ENCODE data around the gene LMF1. TPM values are rescaled to one million over a fixed set of nuclear protein-coding genes. Genes with fewer than 3 reads are reported as not detected.

Gene LMF1
- total and polyA plus RNA-seq, 2 donors from 2014 or later = 15.4 to 28.6 TPM

DNA sequence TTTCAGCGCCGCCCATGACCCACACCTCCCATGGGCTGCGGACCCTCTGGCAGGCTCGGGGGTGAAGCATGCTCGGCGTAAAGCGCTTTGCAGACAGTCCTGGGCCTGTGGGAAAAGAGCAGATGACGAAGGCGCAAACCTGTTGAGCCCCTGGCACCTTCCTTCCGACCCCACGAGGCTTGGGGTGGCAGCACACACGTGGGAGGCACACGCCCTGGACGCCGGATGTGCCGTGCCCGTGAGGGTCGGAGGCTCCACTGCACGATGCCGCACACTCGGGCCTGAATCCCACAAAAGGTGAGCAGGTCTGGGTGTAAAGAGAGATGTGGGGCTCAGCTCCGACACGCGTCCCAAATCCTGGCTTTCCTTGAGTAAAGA lies 71.1 kb downstream of the LMF1 start:
- H3K27me3 ChIP-seq (ENCODE audit: control insufficient read depth, insufficient read depth, low read length) = no peaks in the 10 kb centered on the region
- H3K9me3 ChIP-seq (ENCODE audit: control insufficient read depth in 2 of 3, insufficient read depth in 1 of 3, low read length in 3 of 3) = no peaks in the 10 kb centered on the region
- no peak overlapping the region for H3K4me3 ChIP-seq (ENCODE audit: low read length in 3 of 3)
- TF ChIP-seq, protein P1, sequence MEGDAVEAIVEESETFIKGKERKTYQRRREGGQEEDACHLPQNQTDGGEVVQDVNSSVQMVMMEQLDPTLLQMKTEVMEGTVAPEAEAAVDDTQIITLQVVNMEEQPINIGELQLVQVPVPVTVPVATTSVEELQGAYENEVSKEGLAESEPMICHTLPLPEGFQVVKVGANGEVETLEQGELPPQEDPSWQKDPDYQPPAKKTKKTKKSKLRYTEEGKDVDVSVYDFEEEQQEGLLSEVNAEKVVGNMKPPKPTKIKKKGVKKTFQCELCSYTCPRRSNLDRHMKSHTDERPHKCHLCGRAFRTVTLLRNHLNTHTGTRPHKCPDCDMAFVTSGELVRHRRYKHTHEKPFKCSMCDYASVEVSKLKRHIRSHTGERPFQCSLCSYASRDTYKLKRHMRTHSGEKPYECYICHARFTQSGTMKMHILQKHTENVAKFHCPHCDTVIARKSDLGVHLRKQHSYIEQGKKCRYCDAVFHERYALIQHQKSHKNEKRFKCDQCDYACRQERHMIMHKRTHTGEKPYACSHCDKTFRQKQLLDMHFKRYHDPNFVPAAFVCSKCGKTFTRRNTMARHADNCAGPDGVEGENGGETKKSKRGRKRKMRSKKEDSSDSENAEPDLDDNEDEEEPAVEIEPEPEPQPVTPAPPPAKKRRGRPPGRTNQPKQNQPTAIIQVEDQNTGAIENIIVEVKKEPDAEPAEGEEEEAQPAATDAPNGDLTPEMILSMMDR (IDR thresholded peaks at IDR 0.05; ENCODE audit: borderline replicate concordance, extremely low read depth, insufficient read depth) = no peak
- no peak overlapping the region for H3K27ac ChIP-seq (ENCODE audit: low read depth in 2 of 2, low read length in 2 of 2)
- DNase-seq (peak in 1 of 5 donors; percentile 58), FAIRE-seq (no peak)
- H3K36me3 ChIP-seq (ENCODE audit: control insufficient read depth in 2 of 3, insufficient read depth in 3 of 3, low read length in 3 of 3) = no peaks in the 10 kb centered on the region
- no peak overlapping the region for H3K9ac ChIP-seq (ENCODE audit: low read length in 3 of 3)
- intact Hi-C loops (cut with DNase I) = no loop called here
- H3K4me1 ChIP-seq (ENCODE audit: control insufficient read depth in 2 of 3, insufficient read depth in 2 of 3, low read depth in 1 of 3, low read length in 3 of 3) = no peaks in the 10 kb centered on the region

DNA sequence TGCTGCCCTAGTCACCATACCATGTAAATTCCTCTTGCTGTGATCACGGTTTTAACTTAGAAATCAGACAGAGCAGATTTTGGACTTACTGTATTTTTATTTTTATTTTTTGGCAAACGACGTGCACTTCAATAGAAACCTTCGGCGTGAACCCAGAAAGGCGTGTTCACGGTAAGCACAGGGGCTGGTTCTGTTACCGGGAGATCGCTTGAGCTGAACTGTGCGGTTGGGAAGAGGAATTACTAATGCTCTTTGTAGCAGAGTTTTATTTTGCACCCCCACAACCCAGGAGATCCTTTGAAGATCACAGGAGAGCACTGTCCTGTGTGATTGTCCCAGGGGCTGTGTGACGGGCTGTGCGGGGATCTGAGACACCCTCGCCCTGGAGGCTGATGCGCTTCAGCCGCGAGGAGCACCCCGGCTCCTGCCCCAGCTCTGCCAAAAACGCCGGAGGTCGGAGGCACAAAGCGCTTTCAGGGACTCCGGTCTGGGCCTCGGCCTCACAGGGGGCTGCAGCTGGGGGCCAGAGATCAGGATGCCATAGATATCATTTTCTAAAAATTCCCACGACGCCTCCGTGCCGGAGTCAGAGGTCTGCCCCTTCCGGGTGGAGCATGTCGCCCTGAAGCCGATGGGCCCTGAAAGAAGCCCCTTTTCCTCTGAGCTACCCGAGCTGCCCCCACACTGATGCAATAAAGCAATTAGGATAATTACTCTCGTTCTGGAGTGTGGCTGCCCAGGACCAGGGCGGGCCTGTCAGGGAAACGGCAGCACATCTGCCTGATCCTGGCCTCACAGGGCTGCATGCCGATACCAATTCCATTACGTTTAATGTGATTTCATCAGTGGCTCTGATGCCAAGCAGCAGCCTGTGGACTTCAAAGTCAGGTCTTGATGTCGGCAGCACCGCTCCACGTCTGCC lies 71.8 kb downstream of the LMF1 start:
- H3K27ac ChIP-seq (ENCODE audit: low read depth in 2 of 2, low read length in 2 of 2) = no peak overlapping the region
- no peak overlapping the region for H3K9ac ChIP-seq (ENCODE audit: low read length in 3 of 3)
- FAIRE-seq (no peak), DNase-seq (peak in 1 of 5 donors; percentile 51)
- H3K4me3 ChIP-seq (ENCODE audit: low read length in 3 of 3) = no peak overlapping the region
- no peaks in the 10 kb centered on the region for H3K4me1 ChIP-seq (ENCODE audit: control insufficient read depth in 2 of 3, insufficient read depth in 2 of 3, low read depth in 1 of 3, low read length in 3 of 3)
- H3K9me3 ChIP-seq (ENCODE audit: control insufficient read depth in 2 of 3, insufficient read depth in 1 of 3, low read length in 3 of 3) = no peaks in the 10 kb centered on the region
- H3K27me3 ChIP-seq (ENCODE audit: control insufficient read depth, insufficient read depth, low read length) = no peaks in the 10 kb centered on the region
- intact Hi-C loops (cut with DNase I) = no loop called here
- TF ChIP-seq, protein P1 (IDR thresholded peaks at IDR 0.05; ENCODE audit: borderline replicate concordance, extremely low read depth, insufficient read depth) = no peak
- no peaks in the 10 kb centered on the region for H3K36me3 ChIP-seq (ENCODE audit: control insufficient read depth in 2 of 3, insufficient read depth in 3 of 3, low read length in 3 of 3)

DNA sequence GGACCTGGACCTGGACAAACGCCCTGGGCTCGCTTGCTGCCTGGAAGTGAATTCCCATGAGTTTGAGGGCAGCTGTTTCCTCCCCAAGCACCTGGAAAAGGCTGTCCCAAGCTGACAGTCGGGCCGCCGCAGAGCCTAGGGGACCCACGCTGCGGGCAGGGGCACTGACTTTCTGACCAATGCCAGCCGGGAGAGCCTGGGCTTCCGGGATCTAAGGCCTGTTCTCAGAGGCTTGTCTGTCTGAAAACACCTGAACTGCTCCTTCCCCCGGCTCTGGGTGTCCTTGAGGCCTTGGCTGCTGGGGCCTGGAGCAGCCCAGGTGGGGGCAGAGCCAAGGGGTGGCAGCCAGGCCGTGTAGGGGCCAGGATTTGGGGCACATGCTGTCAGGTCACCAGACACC lies 72.6 kb downstream of the LMF1 start:
- Histone ChIP-seq H3K36me3 (ENCODE audit: control insufficient read depth in 2 of 3, insufficient read depth in 3 of 3, low read length in 3 of 3) (no peaks in the 10 kb centered on the region), H3K9ac (ENCODE audit: low read length in 3 of 3) (no peak overlapping the region), H3K4me3 (ENCODE audit: low read length in 3 of 3) (no peak overlapping the region), H3K27me3 (ENCODE audit: control insufficient read depth, insufficient read depth, low read length) (no peaks in the 10 kb centered on the region), H3K4me1 (ENCODE audit: control insufficient read depth in 2 of 3, insufficient read depth in 2 of 3, low read depth in 1 of 3, low read length in 3 of 3) (no peaks in the 10 kb centered on the region), H3K27ac (ENCODE audit: low read depth in 2 of 2, low read length in 2 of 2) (no peak overlapping the region), H3K9me3 (ENCODE audit: control insufficient read depth in 2 of 3, insufficient read depth in 1 of 3, low read length in 3 of 3) (no peaks in the 10 kb centered on the region)
- intact Hi-C loops (cut with DNase I) = no loop called here
- FAIRE-seq = no peak
- TF ChIP-seq, protein P1 (IDR thresholded peaks at IDR 0.05; ENCODE audit: borderline replicate concordance, extremely low read depth, insufficient read depth) = no peak
- no peak for DNase-seq

All from kidney (tissue), 14 donors.